Naive thymus-derived CD4-positive, alpha-beta T cell (primary cell): ENCODE measurements around the gene ETV6. TPM values are rescaled to one million over a fixed set of nuclear protein-coding genes. Genes with fewer than 3 reads are reported as not detected.

ENCODE experiments used
- ATAC-seq: fragments of 150-1000 bp; cut with Tn5 transposase; 2 replicates; pipeline ENCODE4 v1.10.0; 2021; ENCODE audit warnings: mild to moderate bottlenecking, moderate library complexity
- CTCF ChIA-PET: fragments of 350-600 bp; sonication (Branson Sonifier 250); formaldehyde crosslinking; loops from one replicate; lab custom pipeline; 2021; ENCODE audit warnings: antibody characterized with exemption; lab: Charles Lee
- POLR2A ChIA-PET: fragments of 350-600 bp; sonication (Branson Sonifier 250); formaldehyde crosslinking; loops from one replicate; lab custom pipeline; 2021; ENCODE audit warnings: antibody characterized with exemption, inconsistent platforms; lab: Charles Lee
- DNase-seq, 9 donors: peaks; one replicate each; pipeline versions ENCODE4 v3.0.0 to v3.0.0-alpha.2; 2020 to 2022; ENCODE audit warnings: mixed read lengths in 1 of 9
- H3K27ac ChIP-seq: one replicate; pipeline ENCODE4 v1.7.0; 2013; ENCODE audit warnings: mild to moderate bottlenecking, low read depth, low read length, moderate library complexity
- H3K27me3 ChIP-seq, 2 donors: one replicate each; pipeline ENCODE4 v1.7.0; 2013; ENCODE audit warnings: low read length in 2 of 2, mild to moderate bottlenecking in 2 of 2, moderate library complexity in 2 of 2; ENCODE audit not compliant: control insufficient read depth in 2 of 2, insufficient read depth in 2 of 2
- H3K36me3 ChIP-seq, 3 experiments: 1 replicate in 2 of 3; 2 replicates in 1 of 3; pipeline ENCODE4 v1.7.0; 2013; ENCODE audit warnings: low read length in 3 of 3, mild to moderate bottlenecking in 3 of 3, moderate library complexity in 1 of 3; ENCODE audit not compliant: insufficient read depth in 3 of 3, control insufficient read depth in 2 of 3
- H3K4me1 ChIP-seq, 2 donors: one replicate each; pipeline ENCODE4 v1.7.0; 2013; ENCODE audit warnings: low read length in 2 of 2, mild to moderate bottlenecking in 2 of 2, moderate library complexity in 1 of 2; ENCODE audit not compliant: control insufficient read depth in 2 of 2, insufficient read depth in 2 of 2
- H3K4me3 ChIP-seq: 2 replicates; pipeline ENCODE4 v1.7.0; 2013; ENCODE audit warnings: mild to moderate bottlenecking, low read length
- H3K9me3 ChIP-seq, 3 experiments: 1 replicate in 2 of 3; 2 replicates in 1 of 3; pipeline ENCODE4 v1.7.0; 2013; ENCODE audit warnings: low read length in 3 of 3; ENCODE audit not compliant: control insufficient read depth in 2 of 3
- H3K27ac Mint-ChIP-seq, 9 donors: one replicate each; pipeline ENCODE4 v1.8.0; 2020 to 2022; ENCODE audit warnings: mixed read lengths in 9 of 9, mild to moderate bottlenecking in 8 of 9, moderate library complexity in 5 of 9, inconsistent platforms in 2 of 9
- H3K27me3 Mint-ChIP-seq, 5 donors: one replicate each; pipeline ENCODE4 v1.8.0; 2021 to 2022; ENCODE audit warnings: mixed read lengths in 5 of 5, mild to moderate bottlenecking in 1 of 5
- H3K36me3 Mint-ChIP-seq, 5 donors: one replicate each; pipeline ENCODE4 v1.8.0; 2020 to 2022; ENCODE audit warnings: mixed read lengths in 5 of 5, mild to moderate bottlenecking in 3 of 5, inconsistent platforms in 1 of 5
- H3K4me1 Mint-ChIP-seq, 7 donors: one replicate each; pipeline ENCODE4 v1.8.0; 2020 to 2022; ENCODE audit warnings: mixed read lengths in 7 of 7, mild to moderate bottlenecking in 3 of 7, inconsistent platforms in 1 of 7
- H3K4me3 Mint-ChIP-seq, 10 donors: one replicate each; pipeline ENCODE4 v1.8.0; 2020 to 2022; ENCODE audit warnings: mild to moderate bottlenecking in 10 of 10, mixed read lengths in 10 of 10, moderate library complexity in 6 of 10, inconsistent platforms in 2 of 10
- H3K9me3 Mint-ChIP-seq, 11 donors: one replicate each; pipeline ENCODE4 v1.8.0; 2020 to 2022; ENCODE audit warnings: mixed read lengths in 11 of 11, mild to moderate bottlenecking in 4 of 11, inconsistent platforms in 1 of 11, moderate library complexity in 1 of 11
- intact Hi-C, 2 donors: fragments of 100-400 bp; cut with micrococcal nuclease; formaldehyde crosslinking; loops; one replicate each; pipeline ENCODE4 v1.15.1; 2023
- polyA plus RNA-seq, 2 donors: library from polyadenylated mRNA; unstranded; fragments of 300-500 nt; fragmentation: Illumina TruSeq; gene quantifications; one replicate each; pipeline ENCODE4 v1.2.3, GENCODE V29; 2021
- total RNA-seq, 6 experiments: library from RNA in 5 of 6; stranded (reverse) in 5 of 6; gene quantifications; 1 replicate in 5 of 6; 2 replicates in 1 of 6; pipeline ENCODE4 v1.2.3 and lab custom pipeline; 2021 to 2026

ETV6 gene
- total and polyA plus RNA-seq, 7 experiments from 2014 or later, result 2.2 to 70.3 (median 25.3) TPM

- peak overlapping the region in 1 of 10 donors; percentile 4 for H3K4me3 Mint-ChIP-seq
- Histone ChIP-seq H3K27ac (no peak overlapping the region), H3K9me3 (no peaks in the 10 kb centered on the region), H3K36me3 (no peaks in the 10 kb centered on the region), H3K4me1 (no peaks in the 10 kb centered on the region), H3K4me3 (no peak overlapping the region), H3K27me3 (no peaks in the 10 kb centered on the region)
- CTCF ChIA-PET, result no interaction called here
- H3K4me1 Mint-ChIP-seq, result peaks cover 28 to 47% (median 45%) of the 10 kb centered on the region in 7 donors
- no peaks in the 10 kb centered on the region for H3K27me3 Mint-ChIP-seq
- intact Hi-C loops, result no loop called here
- peak overlapping the region in 2 of 9 donors; percentile 25 to 30 for H3K27ac Mint-ChIP-seq
- POLR2A ChIA-PET, result no interaction called here
- ATAC-seq (no peak), DNase-seq (peak in 1 of 9 donors; percentile 23)
- H3K9me3 Mint-ChIP-seq, result no peaks in the 10 kb centered on the region
- H3K36me3 Mint-ChIP-seq, result peaks cover 4 to 45% (median 29%) of the 10 kb centered on the region in 5 donors
These were observed 138.7 kb downstream of the ETV6 start for GRCh38 chr12:11787933-11788849.

- Histone ChIP-seq H3K9me3 (no peaks in the 10 kb centered on the region), H3K27ac (no peak overlapping the region), H3K27me3 (no peaks in the 10 kb centered on the region), H3K4me1 (peaks cover 0 to 5% of the 10 kb centered on the region in 2 donors), H3K36me3 (no peaks in the 10 kb centered on the region), H3K4me3 (no peak overlapping the region)
- intact Hi-C loops, result loop anchor here in 1 of 2 donors (2.0 kb wide), 1 partner anchor 15 kb away; no protein-coding TSS in a partner anchor
- no peaks in the 10 kb centered on the region for H3K27me3 Mint-ChIP-seq
- ChIA-PET CTCF (no interaction called here), POLR2A (no interaction called here)
- H3K4me1 Mint-ChIP-seq, result peaks cover 29 to 59% (median 49%) of the 10 kb centered on the region in 7 donors
- DNase-seq (no peak), ATAC-seq (no peak)
- no peak overlapping the region for H3K4me3 Mint-ChIP-seq
- peaks cover 0 to 4% (median 0%) of the 10 kb centered on the region in 11 donors for H3K9me3 Mint-ChIP-seq
- peaks cover 0 to 55% (median 24%) of the 10 kb centered on the region in 5 donors for H3K36me3 Mint-ChIP-seq
- H3K27ac Mint-ChIP-seq, result no peak overlapping the region
These were observed 144.6 kb downstream of the ETV6 start for GRCh38 chr12:11793921-11794710.

- Histone ChIP-seq H3K9me3 (no peaks in the 10 kb centered on the region), H3K27ac (no peak overlapping the region), H3K4me1 (peaks cover 0 to 8% of the 10 kb centered on the region in 2 donors), H3K27me3 (no peaks in the 10 kb centered on the region), H3K4me3 (no peak overlapping the region), H3K36me3 (no peaks in the 10 kb centered on the region)
- peaks cover 0 to 4% (median 0%) of the 10 kb centered on the region in 11 donors for H3K9me3 Mint-ChIP-seq
- no peak overlapping the region for H3K4me3 Mint-ChIP-seq
- ChIA-PET CTCF (no interaction called here), POLR2A (no interaction called here)
- H3K27me3 Mint-ChIP-seq, result no peaks in the 10 kb centered on the region
- DNase-seq (no peak), ATAC-seq (no peak)
- peaks cover 0 to 50% (median 21%) of the 10 kb centered on the region in 5 donors for H3K36me3 Mint-ChIP-seq
- H3K27ac Mint-ChIP-seq, result no peak overlapping the region
- H3K4me1 Mint-ChIP-seq, result peaks cover 29 to 62% (median 47%) of the 10 kb centered on the region in 7 donors
- intact Hi-C loops, result no loop called here
These were observed 145.3 kb downstream of the ETV6 start for GRCh38 chr12:11794751-11795150.

GRCh38 chr12:11795192-11795912 lies 145.9 kb downstream of the ETV6 start:
- DNase-seq (no peak), ATAC-seq (no peak)
- intact Hi-C loops, result no loop called here
- H3K36me3 ChIP-seq, result no peaks in the 10 kb centered on the region
- H3K4me3 ChIP-seq, result no peak overlapping the region
- peaks cover 0 to 4% (median 0%) of the 10 kb centered on the region in 11 donors for H3K9me3 Mint-ChIP-seq
- no peaks in the 10 kb centered on the region for H3K9me3 ChIP-seq
- POLR2A ChIA-PET, result interaction anchor here (0.6 kb wide), 1 partner anchor 11 kb away, joined by 3 read pairs; no protein-coding TSS in a partner anchor
- peaks cover 0 to 8% of the 10 kb centered on the region in 2 donors for H3K4me1 ChIP-seq
- no peaks in the 10 kb centered on the region for H3K27me3 Mint-ChIP-seq
- H3K36me3 Mint-ChIP-seq, result peaks cover 0 to 46% (median 23%) of the 10 kb centered on the region in 5 donors
- CTCF ChIA-PET, result no interaction called here
- no peak overlapping the region for H3K27ac ChIP-seq
- no peaks in the 10 kb centered on the region for H3K27me3 ChIP-seq
- peaks cover 31 to 64% (median 48%) of the 10 kb centered on the region in 7 donors for H3K4me1 Mint-ChIP-seq
- peak overlapping the region in 1 of 9 donors; percentile 22 for H3K27ac Mint-ChIP-seq
- no peak overlapping the region for H3K4me3 Mint-ChIP-seq

- Mint-ChIP-seq H3K36me3 (peaks cover 0 to 44% (median 23%) of the 10 kb centered on the region in 5 donors), H3K4me1 (peaks cover 35 to 66% (median 52%) of the 10 kb centered on the region in 7 donors), H3K27ac (peak overlapping the region in 2 of 9 donors; percentile 14 to 22), H3K27me3 (no peaks in the 10 kb centered on the region), H3K4me3 (no peak overlapping the region), H3K9me3 (peaks cover 0 to 4% (median 0%) of the 10 kb centered on the region in 11 donors)
- no peak for ATAC-seq
- ChIA-PET CTCF (no interaction called here), POLR2A (no interaction called here)
- DNase-seq, result no peak
- Histone ChIP-seq H3K27me3 (no peaks in the 10 kb centered on the region), H3K27ac (no peak overlapping the region), H3K9me3 (no peaks in the 10 kb centered on the region), H3K4me1 (peaks cover 0 to 8% of the 10 kb centered on the region in 2 donors), H3K36me3 (no peaks in the 10 kb centered on the region), H3K4me3 (no peak overlapping the region)
- intact Hi-C loops, result no loop called here
These were observed 146.5 kb downstream of the ETV6 start for GRCh38 chr12:11795913-11796459.
